Measurements from ENCODE around the gene CTPS1. TPM values are rescaled to one million over a fixed set of nuclear protein-coding genes. Genes with fewer than 3 reads are reported as not detected.
A peak's percentile ranks its signal among the peaks of the same experiment; 100 is the strongest.

CTPS1 gene
- total RNA-seq, 2 donors from 2014 or later, result 79.2 to 84.4 TPM

- no peak for DNase-seq (ENCODE audit: low spot score)
- Histone ChIP-seq H3K36me3 (peaks cover 4% of the 10 kb centered on the region), H3K27me3 (replicated peaks; ENCODE audit: insufficient read depth) (no peaks in the 10 kb centered on the region), H3K4me3 (peak overlapping the region; percentile 87), H3K27ac (peak overlapping the region; percentile 93), H3K4me1 (ENCODE audit: control insufficient read depth in 1 of 2, low read depth in 2 of 2) (peaks cover 46 to 86% of the 10 kb centered on the region in 2 donors), H3K9me3 (no peaks in the 10 kb centered on the region)
- no peak for TF ChIP-seq CTCF (IDR thresholded peaks at IDR 0.05)
- peak; percentile 28 for ATAC-seq (ENCODE audit: insufficient number of reproducible peaks, low FRiP score, low read depth)
These were observed 2.4 kb downstream of the CTPS1 start for GRCh38 chr1:40981691-40982448.

GRCh38 chr1:40982721-40983120 lies 3.2 kb downstream of the CTPS1 start:
- Histone ChIP-seq H3K4me1 (ENCODE audit: control insufficient read depth in 1 of 2, low read depth in 2 of 2) (peaks cover 43 to 86% of the 10 kb centered on the region in 2 donors), H3K9me3 (no peaks in the 10 kb centered on the region), H3K27me3 (replicated peaks; ENCODE audit: insufficient read depth) (no peaks in the 10 kb centered on the region), H3K4me3 (peak overlapping the region; percentile 87), H3K27ac (peak overlapping the region; percentile 93), H3K36me3 (peaks cover 8% of the 10 kb centered on the region)
- no peak for TF ChIP-seq CTCF (IDR thresholded peaks at IDR 0.05)
- ATAC-seq (ENCODE audit: insufficient number of reproducible peaks, low FRiP score, low read depth) (peak; percentile 3), DNase-seq (ENCODE audit: low spot score) (no peak)

GRCh38 chr1:40983286-40983685 lies 3.8 kb downstream of the CTPS1 start:
- peak overlapping the region; percentile 87 for H3K4me3 ChIP-seq
- no peaks in the 10 kb centered on the region for H3K27me3 ChIP-seq (replicated peaks; ENCODE audit: insufficient read depth)
- H3K4me1 ChIP-seq (ENCODE audit: control insufficient read depth in 1 of 2, low read depth in 2 of 2), result peaks cover 39 to 87% of the 10 kb centered on the region in 2 donors
- H3K9me3 ChIP-seq, result no peaks in the 10 kb centered on the region
- DNase-seq (ENCODE audit: low spot score), result no peak
- no peak for TF ChIP-seq CTCF (IDR thresholded peaks at IDR 0.05)
- H3K36me3 ChIP-seq, result peaks cover 11% of the 10 kb centered on the region
- ATAC-seq (ENCODE audit: insufficient number of reproducible peaks, low FRiP score, low read depth), result no peak
- peak overlapping the region; percentile 93 for H3K27ac ChIP-seq

- Histone ChIP-seq H3K4me3 (peak overlapping the region; percentile 87), H3K27ac (peak overlapping the region; percentile 93), H3K9me3 (no peaks in the 10 kb centered on the region), H3K4me1 (ENCODE audit: control insufficient read depth in 1 of 2, low read depth in 2 of 2) (peaks cover 36 to 86% of the 10 kb centered on the region in 2 donors), H3K36me3 (peaks cover 19% of the 10 kb centered on the region), H3K27me3 (replicated peaks; ENCODE audit: insufficient read depth) (no peaks in the 10 kb centered on the region)
- no peak for TF ChIP-seq CTCF (IDR thresholded peaks at IDR 0.05)
- DNase-seq (ENCODE audit: low spot score), result no peak
- no peak for ATAC-seq (ENCODE audit: insufficient number of reproducible peaks, low FRiP score, low read depth)
These were observed 4.6 kb downstream of the CTPS1 start for GRCh38 chr1:40984066-40984465.

- no peak for ATAC-seq (ENCODE audit: insufficient number of reproducible peaks, low FRiP score, low read depth)
- peak overlapping the region; percentile 93 for H3K27ac ChIP-seq
- no peak for TF ChIP-seq CTCF (IDR thresholded peaks at IDR 0.05)
- peaks cover 24% of the 10 kb centered on the region for H3K36me3 ChIP-seq
- peak overlapping the region; percentile 87 for H3K4me3 ChIP-seq
- peaks cover 36 to 84% of the 10 kb centered on the region in 2 donors for H3K4me1 ChIP-seq (ENCODE audit: control insufficient read depth in 1 of 2, low read depth in 2 of 2)
- no peak for DNase-seq (ENCODE audit: low spot score)
- no peaks in the 10 kb centered on the region for H3K27me3 ChIP-seq (replicated peaks; ENCODE audit: insufficient read depth)
- no peaks in the 10 kb centered on the region for H3K9me3 ChIP-seq
These were observed 5.0 kb downstream of the CTPS1 start for GRCh38 chr1:40984531-40984930.
